HT1080 (cell line): ENCODE results near the gene ULK4. TPM values are rescaled to one million over a fixed set of nuclear protein-coding genes. Genes with fewer than 3 reads are reported as not detected.
"Not testable (repeated sequence)": the region's sequence is repeated elsewhere in the genome, so short reads cannot be mapped to it uniquely, and the experiment has no call there.

Experiments
- DNase-seq: peaks from one replicate; pipeline ENCODE4 v3.0.0-alpha.2; 2015; ENCODE audit warnings: low read depth
- total RNA-seq: library from RNA; depleted of rRNA; stranded (reverse); fragments of >200 nt; shearing (Covaris generic); gene quantifications from 2 replicates; pipeline ENCODE4 v1.2.3, GENCODE V29; 2014

The ULK4 gene
- total RNA-seq, 1 experiment from 2014 or later, result 4.8 TPM

GRCh38 chr3:41872157-41872556, 89.7 kb downstream of the ULK4 start:
- no peak for DNase-seq

GRCh38 chr3:41867533-41867932, 94.4 kb downstream of the ULK4 start:
- DNase-seq, result no peak

GRCh38 chr3:41866298-41866697, 95.6 kb downstream of the ULK4 start:
- DNase-seq, result no peak

- no peak for DNase-seq
These were observed 98.9 kb downstream of the ULK4 start for GRCh38 chr3:41863024-41863423.

- not testable (repeated sequence) for DNase-seq
These were observed 101.4 kb downstream of the ULK4 start for GRCh38 chr3:41860489-41860888.

- no peak for DNase-seq
These were observed 106.9 kb downstream of the ULK4 start for GRCh38 chr3:41854956-41855355.

GRCh38 chr3:41853540-41854196, 108.2 kb downstream of the ULK4 start:
- DNase-seq, result no peak

- DNase-seq, result no peak
These were observed 112.9 kb downstream of the ULK4 start for GRCh38 chr3:41848753-41849574.

- DNase-seq, result no peak
These were observed 114.2 kb downstream of the ULK4 start for GRCh38 chr3:41847679-41848078.

- DNase-seq, result no peak
These were observed 115.1 kb downstream of the ULK4 start for GRCh38 chr3:41846850-41847249.

GRCh38 chr3:41845826-41846225, 116.1 kb downstream of the ULK4 start:
- no peak for DNase-seq

GRCh38 chr3:41844256-41844655, 117.6 kb downstream of the ULK4 start:
- not testable (repeated sequence) for DNase-seq

GRCh38 chr3:41840936-41841668, 120.8 kb downstream of the ULK4 start:
- DNase-seq, result not testable (repeated sequence)

- DNase-seq, result peak; percentile 21
These were observed 125.4 kb downstream of the ULK4 start for GRCh38 chr3:41836360-41837134.

GRCh38 chr3:41833628-41834027, 128.3 kb downstream of the ULK4 start:
- no peak for DNase-seq

- no peak for DNase-seq
These were observed 142.7 kb downstream of the ULK4 start for GRCh38 chr3:41819236-41819635.

- no peak for DNase-seq
These were observed 153.3 kb downstream of the ULK4 start for GRCh38 chr3:41808618-41809017.

- DNase-seq, result peak; percentile 63
These were observed 153.8 kb downstream of the ULK4 start for GRCh38 chr3:41808152-41808551.

GRCh38 chr3:41794748-41795589, 166.9 kb downstream of the ULK4 start:
- DNase-seq, result no peak

GRCh38 chr3:41792806-41793205, 169.1 kb downstream of the ULK4 start:
- DNase-seq, result no peak
